ENCODE data around the gene U2AF1L4. TPM values are rescaled to one million over a fixed set of nuclear protein-coding genes. Genes with fewer than 3 reads are reported as not detected.

The U2AF1L4 gene
- total RNA-seq, 1 donor from 2014 or later, result 17.2 TPM

- Histone ChIP-seq H3K4me3 (peak overlapping the region; percentile 87), H3K9ac (peak overlapping the region; percentile 73), H3K79me2 (ENCODE audit: low read depth) (peaks cover 13% of the 10 kb centered on the region), H3K9me3 (ENCODE audit: low read depth) (no peaks in the 10 kb centered on the region), H3F3A (ENCODE audit: low read depth) (peaks cover 42% of the 10 kb centered on the region), H4K20me1 (ENCODE audit: low read depth) (peaks cover 6% of the 10 kb centered on the region), H3K27ac (peak overlapping the region; percentile 96), H3K27me3 (no peaks in the 10 kb centered on the region), H3K4me2 (peak overlapping the region; percentile 75), H3K4me1 (peaks cover 9% of the 10 kb centered on the region), H2AFZ (replicated peaks) (peak overlapping the region; percentile 81), H3K36me3 (no peaks in the 10 kb centered on the region)
- DNase-seq (ENCODE audit: low spot score), result peak; percentile 99
- TF ChIP-seq EZH2 (IDR thresholded peaks at IDR 0.05) (no peak), CTCF (IDR thresholded peaks at IDR 0.05) (peak; percentile 55)
- H3K4me1 Mint-ChIP-seq, result peaks cover 47% of the 10 kb centered on the region
- H3K36me3 Mint-ChIP-seq, result peaks cover 3% of the 10 kb centered on the region
- H3K9me3 Mint-ChIP-seq, result no peaks in the 10 kb centered on the region
- H3K27ac Mint-ChIP-seq, result peak overlapping the region; percentile 94
- H3K4me3 Mint-ChIP-seq, result peak overlapping the region; percentile 96
- peaks cover 13% of the 10 kb centered on the region for H3K27me3 Mint-ChIP-seq (ENCODE audit: insufficient read depth, low read depth)
Observed at GRCh38 chr19:35744430-35745327, 539 bp downstream of the U2AF1L4 start.

GRCh38 chr19:35743640-35744429, 1.4 kb downstream of the U2AF1L4 start:
- H3K4me1 ChIP-seq, result peaks cover 9% of the 10 kb centered on the region
- H3K79me2 ChIP-seq (ENCODE audit: low read depth), result peaks cover 10% of the 10 kb centered on the region
- Mint-ChIP-seq H3K4me3 (peak overlapping the region; percentile 96), H3K9me3 (no peaks in the 10 kb centered on the region), H3K27ac (peak overlapping the region; percentile 81), H3K4me1 (peaks cover 44% of the 10 kb centered on the region), H3K36me3 (peaks cover 4% of the 10 kb centered on the region), H3K27me3 (ENCODE audit: insufficient read depth, low read depth) (peaks cover 13% of the 10 kb centered on the region)
- H2AFZ ChIP-seq (replicated peaks), result no peak overlapping the region
- no peak for TF ChIP-seq CTCF (IDR thresholded peaks at IDR 0.05)
- no peak for TF ChIP-seq EZH2phosphoT487 (IDR thresholded peaks at IDR 0.05)
- no peak for TF ChIP-seq EZH2 (IDR thresholded peaks at IDR 0.05)
- H3K9me3 ChIP-seq (ENCODE audit: low read depth), result no peaks in the 10 kb centered on the region
- H3K9ac ChIP-seq, result no peak overlapping the region
- peaks cover 50% of the 10 kb centered on the region for H3F3A ChIP-seq (ENCODE audit: low read depth)
- DNase-seq (ENCODE audit: low spot score), result no peak
- H3K27ac ChIP-seq, result no peak overlapping the region
- no peaks in the 10 kb centered on the region for H3K36me3 ChIP-seq
- peaks cover 14% of the 10 kb centered on the region for H4K20me1 ChIP-seq (ENCODE audit: low read depth)
- peak overlapping the region; percentile 75 for H3K4me2 ChIP-seq
- H3K4me3 ChIP-seq, result peak overlapping the region; percentile 87
- no peaks in the 10 kb centered on the region for H3K27me3 ChIP-seq

GRCh38 chr19:35742121-35742724, 3.0 kb downstream of the U2AF1L4 start, which contains the start of gene IGFLR1:
TSS of gene IGFLR1 (minus strand) at chr19:35742452. CDS start at chr19:35741180, 1,272 bp downstream.
- Histone ChIP-seq H4K20me1 (ENCODE audit: low read depth) (peaks cover 17% of the 10 kb centered on the region), H3K36me3 (no peaks in the 10 kb centered on the region), H3F3A (ENCODE audit: low read depth) (peaks cover 46% of the 10 kb centered on the region), H3K9me3 (ENCODE audit: low read depth) (no peaks in the 10 kb centered on the region), H3K4me3 (peak within 1 kb of the TSS; percentile 79), H3K27ac (peak within 1 kb of the TSS; percentile 81), H2AFZ (replicated peaks) (no peak within 1 kb of the TSS), H3K9ac (no peak within 1 kb of the TSS), H3K4me2 (peak within 1 kb of the TSS; percentile 86), H3K79me2 (ENCODE audit: low read depth) (peaks cover 10% of the 10 kb centered on the region), H3K27me3 (no peaks in the 10 kb centered on the region), H3K4me1 (peaks cover 9% of the 10 kb centered on the region)
- DNase-seq (ENCODE audit: low spot score), result no peak
- TF ChIP-seq CTCF (IDR thresholded peaks at IDR 0.05) (no peak), EZH2phosphoT487 (IDR thresholded peaks at IDR 0.05) (no peak), EZH2 (IDR thresholded peaks at IDR 0.05) (no peak)
- peaks cover 5% of the 10 kb centered on the region for H3K36me3 Mint-ChIP-seq
- H3K27me3 Mint-ChIP-seq (ENCODE audit: insufficient read depth, low read depth), result peaks cover 13% of the 10 kb centered on the region
- H3K9me3 Mint-ChIP-seq, result no peaks in the 10 kb centered on the region
- H3K4me1 Mint-ChIP-seq, result peaks cover 37% of the 10 kb centered on the region
- peak within 1 kb of the TSS; percentile 76 for H3K4me3 Mint-ChIP-seq
- peak within 1 kb of the TSS; percentile 78 for H3K27ac Mint-ChIP-seq
